Measurements from ENCODE around the gene ECE1.

DNA sequence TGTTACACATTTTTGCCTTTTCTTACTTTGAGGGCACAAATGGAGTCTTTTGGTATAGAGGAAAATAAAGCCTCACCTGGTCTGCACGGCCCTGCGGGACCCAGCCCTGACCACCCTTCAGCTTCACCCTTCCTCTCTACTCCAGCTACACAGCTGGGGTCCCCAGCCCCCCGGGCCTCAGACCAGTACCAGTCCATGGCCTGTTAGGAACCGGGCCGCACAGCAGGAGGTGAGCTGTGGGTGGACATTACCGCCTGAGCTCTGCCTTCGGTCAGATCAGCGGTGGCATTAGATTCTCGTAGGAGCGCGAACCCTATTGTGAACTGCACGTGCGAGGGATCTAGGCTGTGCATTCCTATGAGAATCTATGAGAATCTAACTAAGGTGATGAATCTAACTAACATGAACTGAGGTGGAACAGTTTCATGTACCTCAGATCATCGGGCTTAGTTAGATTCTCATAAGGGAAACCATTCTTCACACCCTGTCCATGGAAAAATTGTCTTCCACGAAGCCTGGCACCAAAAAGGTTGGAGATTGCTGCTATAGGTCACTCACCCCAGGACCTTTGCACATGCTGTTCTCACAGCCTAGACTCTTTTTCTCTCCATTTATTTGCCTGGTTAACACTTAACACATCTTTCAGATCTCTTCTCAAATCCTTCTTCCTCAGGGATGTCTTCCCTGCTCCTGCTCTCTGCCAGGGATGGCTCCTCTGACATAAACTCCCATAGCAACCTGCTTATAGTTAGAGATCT lies 37.5 kb upstream of the ECE1 start:
- TF ChIP-seq POLR2AphosphoS5 (IDR thresholded peaks at IDR 0.05; ENCODE audit: low read depth, low read length) (no peak), TAF1 (IDR thresholded peaks at IDR 0.05; ENCODE audit: low read depth, low read length) (no peak), POLR2A (IDR thresholded peaks at IDR 0.05; ENCODE audit: low read depth, low read length) (no peak), SPI1 (IDR thresholded peaks at IDR 0.05; ENCODE audit: low read depth, low read length) (no peak), PAX5 (IDR thresholded peaks at IDR 0.05; ENCODE audit: insufficient read depth, low read length, severe bottlenecking) (no peak)
